NCI-H1105 (cell line): ENCODE measurements around the gene CXCL5.
"Not testable (repeated sequence)": the region's sequence is repeated elsewhere in the genome, so short reads cannot be mapped to it uniquely, and the experiment has no call there.

ENCODE experiments used
- DNase-seq: peaks from one replicate; lab custom pipeline; 2025; lab: John Stamatoyannopoulos, UW

Gene CXCL5

GRCh38 chr4:73970945-73971344 lies 27.5 kb downstream of the CXCL5 start:
- DNase-seq = no peak

- DNase-seq = no peak
Measured at GRCh38 chr4:73970011-73970410, 28.5 kb downstream of the CXCL5 start.

- DNase-seq = no peak
Measured at GRCh38 chr4:73967866-73968265, 30.6 kb downstream of the CXCL5 start.

- DNase-seq = no peak
Measured at GRCh38 chr4:73964862-73965611, 33.4 kb downstream of the CXCL5 start.

- no peak for DNase-seq
Measured at GRCh38 chr4:73962724-73963123, 35.8 kb downstream of the CXCL5 start.

- not testable (repeated sequence) for DNase-seq
Measured at GRCh38 chr4:73959041-73959440, 39.4 kb downstream of the CXCL5 start.

- no peak for DNase-seq
Measured at GRCh38 chr4:73952352-73952751, 46.1 kb downstream of the CXCL5 start.

GRCh38 chr4:73950376-73950920 lies 48.0 kb downstream of the CXCL5 start:
- not testable (repeated sequence) for DNase-seq

GRCh38 chr4:73948990-73949706 lies 49.3 kb downstream of the CXCL5 start:
- DNase-seq = no peak

GRCh38 chr4:73948291-73948690 lies 50.2 kb downstream of the CXCL5 start:
- no peak for DNase-seq

- no peak for DNase-seq
Measured at GRCh38 chr4:73947239-73947985, 51.1 kb downstream of the CXCL5 start.

GRCh38 chr4:73945674-73946449 lies 52.6 kb downstream of the CXCL5 start:
- DNase-seq = no peak
